ENCODE data around the gene LEMD2.

DNA sequence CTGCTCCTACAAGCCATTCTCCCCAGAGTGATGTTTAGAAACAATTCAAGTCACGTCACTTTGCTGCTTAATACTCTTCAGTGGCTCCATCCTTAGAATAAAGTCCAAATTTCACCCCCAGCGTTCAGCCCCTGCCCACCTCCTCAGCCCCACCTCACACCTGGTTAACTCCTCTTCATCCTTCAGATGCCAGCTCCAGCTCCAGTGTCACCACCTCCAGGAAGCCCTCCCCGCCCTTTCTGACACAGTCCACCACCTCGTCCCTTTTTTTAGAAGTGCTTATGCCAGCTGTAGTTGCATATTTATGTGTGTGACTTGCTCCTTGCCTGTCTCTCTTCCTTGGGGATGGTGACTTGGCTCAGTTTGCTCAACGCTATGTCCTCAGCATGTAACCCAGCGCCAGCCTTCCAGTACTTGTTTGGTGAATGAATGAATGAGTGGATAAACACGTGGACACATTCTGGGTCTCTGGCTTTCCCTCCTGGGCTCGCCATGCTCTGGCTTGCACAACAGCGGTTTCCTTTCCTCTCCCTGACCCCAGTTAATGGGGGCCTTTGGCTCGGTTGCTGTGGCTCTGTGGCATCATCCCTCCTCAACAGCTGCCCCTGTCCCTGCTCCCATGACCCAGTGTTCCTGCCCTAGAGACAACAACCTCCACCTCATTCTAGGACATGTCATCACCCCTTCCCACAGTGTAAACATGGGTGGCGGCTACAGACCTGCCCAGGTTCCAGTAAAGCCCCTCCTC is 38.5 kb downstream of the LEMD2 start:
- TF ChIP-seq, protein P1, sequence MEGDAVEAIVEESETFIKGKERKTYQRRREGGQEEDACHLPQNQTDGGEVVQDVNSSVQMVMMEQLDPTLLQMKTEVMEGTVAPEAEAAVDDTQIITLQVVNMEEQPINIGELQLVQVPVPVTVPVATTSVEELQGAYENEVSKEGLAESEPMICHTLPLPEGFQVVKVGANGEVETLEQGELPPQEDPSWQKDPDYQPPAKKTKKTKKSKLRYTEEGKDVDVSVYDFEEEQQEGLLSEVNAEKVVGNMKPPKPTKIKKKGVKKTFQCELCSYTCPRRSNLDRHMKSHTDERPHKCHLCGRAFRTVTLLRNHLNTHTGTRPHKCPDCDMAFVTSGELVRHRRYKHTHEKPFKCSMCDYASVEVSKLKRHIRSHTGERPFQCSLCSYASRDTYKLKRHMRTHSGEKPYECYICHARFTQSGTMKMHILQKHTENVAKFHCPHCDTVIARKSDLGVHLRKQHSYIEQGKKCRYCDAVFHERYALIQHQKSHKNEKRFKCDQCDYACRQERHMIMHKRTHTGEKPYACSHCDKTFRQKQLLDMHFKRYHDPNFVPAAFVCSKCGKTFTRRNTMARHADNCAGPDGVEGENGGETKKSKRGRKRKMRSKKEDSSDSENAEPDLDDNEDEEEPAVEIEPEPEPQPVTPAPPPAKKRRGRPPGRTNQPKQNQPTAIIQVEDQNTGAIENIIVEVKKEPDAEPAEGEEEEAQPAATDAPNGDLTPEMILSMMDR (IDR thresholded peaks at IDR 0.05; ENCODE audit: low read depth, low read length, poor library complexity, severe bottlenecking) = no peak
- no peak for TF ChIP-seq EZH2phosphoT487 (IDR thresholded peaks at IDR 0.05; ENCODE audit: borderline replicate concordance, low read length)
